Measurements from ENCODE around the gene SPTA1. TPM values are rescaled to one million over a fixed set of nuclear protein-coding genes. Genes with fewer than 3 reads are reported as not detected.

SPTA1 gene
- total RNA-seq, 1 donor from 2014 or later, result not detected

GRCh38 chr1:158724442-158724841 is 37.9 kb upstream of the SPTA1 start:
- no peak overlapping the region for H3K4me3 ChIP-seq (ENCODE audit: low read depth, low read length)
- no peak for DNase-seq (ENCODE audit: low read depth)
- TF ChIP-seq CTCF (conservative IDR thresholded peaks at IDR 0.05; ENCODE audit: low read depth, low read length), result no peak

GRCh38 chr1:158720620-158721019 is 34.1 kb upstream of the SPTA1 start, which contains the start of gene OR6K3:
TSS of gene OR6K3 (minus strand) at chr1:158720720. CDS start at chr1:158718115, 2,605 bp downstream.
- no peak within 1 kb of the TSS for H3K4me3 ChIP-seq (ENCODE audit: low read depth, low read length)
- TF ChIP-seq CTCF (conservative IDR thresholded peaks at IDR 0.05; ENCODE audit: low read depth, low read length), result no peak

GRCh38 chr1:158719664-158720063 is 33.1 kb upstream of the SPTA1 start:
- H3K4me3 ChIP-seq (ENCODE audit: low read depth, low read length), result no peak overlapping the region
- DNase-seq (ENCODE audit: low read depth), result no peak
- TF ChIP-seq CTCF (conservative IDR thresholded peaks at IDR 0.05; ENCODE audit: low read depth, low read length), result no peak

More at GRCh38 chr1:158720620-158721019, 34.1 kb upstream of the SPTA1 start, which contains the start of gene OR6K3:
- DNase-seq (ENCODE audit: low read depth), result no peak

GRCh38 chr1:158717344-158717743 is 30.8 kb upstream of the SPTA1 start:
- no peak for DNase-seq (ENCODE audit: low read depth)
- no peak overlapping the region for H3K4me3 ChIP-seq (ENCODE audit: low read depth, low read length)
- TF ChIP-seq CTCF (conservative IDR thresholded peaks at IDR 0.05; ENCODE audit: low read depth, low read length), result no peak

- no peak for TF ChIP-seq CTCF (conservative IDR thresholded peaks at IDR 0.05; ENCODE audit: low read depth, low read length)
- DNase-seq (ENCODE audit: low read depth), result no peak
Observed at GRCh38 chr1:158716335-158716734, 29.8 kb upstream of the SPTA1 start.

GRCh38 chr1:158714754-158715153 is 28.2 kb upstream of the SPTA1 start:
- DNase-seq (ENCODE audit: low read depth), result no peak
- no peak overlapping the region for H3K4me3 ChIP-seq (ENCODE audit: low read depth, low read length)
- no peak for TF ChIP-seq CTCF (conservative IDR thresholded peaks at IDR 0.05; ENCODE audit: low read depth, low read length)

More at GRCh38 chr1:158716335-158716734, 29.8 kb upstream of the SPTA1 start:
- H3K4me3 ChIP-seq (ENCODE audit: low read depth, low read length), result no peak overlapping the region

GRCh38 chr1:158711098-158711497 is 24.6 kb upstream of the SPTA1 start:
- no peak for DNase-seq (ENCODE audit: low read depth)
- no peak overlapping the region for H3K4me3 ChIP-seq (ENCODE audit: low read depth, low read length)
- TF ChIP-seq CTCF (conservative IDR thresholded peaks at IDR 0.05; ENCODE audit: low read depth, low read length), result no peak
